HG02840 (cell line): ENCODE measurements around the gene UPF3A.
A peak's percentile ranks its signal among the peaks of the same experiment; 100 is the strongest.
"Not testable (repeated sequence)": the region's sequence is repeated elsewhere in the genome, so short reads cannot be mapped to it uniquely, and the experiment has no call there.

Source experiments
- ATAC-seq: cut with Tn5 transposase; IDR thresholded peaks from one replicate; pipeline ENCODE4 v1.9.1; 2021; ENCODE audit warnings: mild to moderate bottlenecking, moderate library complexity, moderate number of reproducible peaks; ENCODE audit not compliant: unreplicated experiment, low FRiP score

Gene UPF3A

GRCh38 chr13:114261328-114261965, 20.0 kb upstream of the UPF3A start:
- no peak for ATAC-seq

DNA sequence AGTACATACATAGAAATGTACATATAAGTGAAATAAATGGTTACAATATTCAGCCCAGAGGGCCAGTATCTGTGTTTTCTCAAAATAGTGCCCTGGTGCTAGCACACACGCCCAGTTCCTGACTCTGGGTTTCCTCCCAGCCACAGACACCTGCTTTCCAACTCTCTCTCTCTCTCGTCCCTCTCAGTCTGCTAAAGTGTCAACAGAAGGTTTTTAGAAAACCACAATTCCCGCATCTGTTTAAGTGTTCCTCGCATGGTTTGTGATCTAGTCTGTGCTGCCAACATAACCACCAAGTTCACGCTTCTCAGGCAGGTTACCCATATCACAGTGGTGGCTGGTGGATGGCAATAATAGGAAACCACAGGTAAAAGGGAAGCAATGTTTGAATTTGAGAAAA, 17.8 kb upstream of the UPF3A start:
- no peak for ATAC-seq

- ATAC-seq: not testable (repeated sequence)
These were observed 17.1 kb upstream of the UPF3A start for GRCh38 chr13:114264313-114264712.

DNA sequence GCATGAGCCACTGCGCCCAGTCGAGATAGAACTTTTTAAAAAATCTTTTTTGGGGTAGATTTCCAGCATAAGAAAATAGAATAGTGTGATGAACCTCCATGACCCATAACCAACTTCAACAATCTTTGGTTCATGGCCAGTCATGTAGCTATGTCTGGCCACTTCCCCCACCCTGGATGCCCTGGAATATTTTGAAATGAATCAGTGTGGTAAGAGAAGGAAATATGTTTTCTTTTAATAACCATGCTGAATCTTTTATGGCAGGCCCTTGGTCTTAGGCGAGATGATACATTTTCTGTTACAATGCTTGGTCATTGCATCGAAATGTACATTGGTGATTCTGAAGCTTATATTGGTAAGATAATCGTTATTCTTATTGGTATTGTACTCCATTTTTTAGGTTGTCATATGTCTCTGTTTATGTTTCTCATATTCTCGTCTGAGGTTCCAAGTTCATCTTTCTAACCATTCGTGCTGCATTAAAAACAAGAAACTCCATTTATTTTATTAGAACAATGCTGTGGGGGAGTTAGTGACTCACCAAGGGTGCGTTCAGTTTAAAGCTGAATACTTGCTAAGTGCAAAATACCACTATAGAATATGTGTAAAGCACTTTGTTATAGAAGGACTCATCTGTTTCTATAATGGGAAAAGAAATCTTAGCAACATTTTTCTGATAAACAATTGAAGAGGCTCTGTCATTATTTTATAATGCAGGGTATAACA, 16.4 kb upstream of the UPF3A start:
- ATAC-seq: no peak

DNA sequence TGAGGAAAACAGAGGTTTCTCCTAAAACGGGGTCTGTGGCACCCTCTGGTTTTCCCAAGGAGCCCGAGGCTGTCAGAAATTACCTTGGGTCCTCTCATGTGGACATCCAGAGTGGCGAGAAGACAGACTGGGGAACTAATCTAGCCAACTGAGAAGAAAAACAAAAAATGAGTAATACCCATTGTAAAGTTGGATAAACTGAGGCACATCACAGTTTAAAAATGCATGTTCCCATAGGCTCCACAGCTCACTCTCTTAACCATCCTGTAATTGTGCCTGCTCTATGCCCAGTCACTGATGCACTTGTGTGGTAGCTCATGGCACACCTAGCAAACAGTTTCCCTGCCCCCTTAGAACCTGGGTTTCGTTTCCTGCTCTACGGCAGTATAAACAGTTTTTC, 15.2 kb upstream of the UPF3A start:
- no peak for ATAC-seq

GRCh38 chr13:114268344-114269280, 12.8 kb upstream of the UPF3A start:
- no peak for ATAC-seq

- no peak for ATAC-seq
These were observed 12.1 kb upstream of the UPF3A start for GRCh38 chr13:114269281-114269770.

DNA sequence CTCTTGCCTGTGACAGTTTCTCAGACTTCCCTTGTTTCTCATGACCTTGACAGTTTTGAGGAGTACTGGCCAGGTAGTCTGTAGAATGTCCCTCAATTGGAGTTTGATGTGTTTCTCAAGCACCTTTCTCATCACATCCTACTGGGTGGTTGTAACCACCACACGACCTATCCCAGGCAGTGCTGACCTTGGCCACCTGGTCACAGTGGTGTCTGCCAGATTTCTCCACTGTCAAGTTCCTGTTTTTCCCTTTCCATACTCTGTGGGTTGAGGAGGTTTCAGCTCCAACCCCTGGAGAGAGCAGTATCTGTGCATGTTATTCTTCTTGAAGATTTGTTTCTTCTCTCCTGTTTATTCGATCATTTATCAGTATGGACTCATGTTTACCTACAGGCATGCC, 8.4 kb upstream of the UPF3A start:
- ATAC-seq: no peak

DNA sequence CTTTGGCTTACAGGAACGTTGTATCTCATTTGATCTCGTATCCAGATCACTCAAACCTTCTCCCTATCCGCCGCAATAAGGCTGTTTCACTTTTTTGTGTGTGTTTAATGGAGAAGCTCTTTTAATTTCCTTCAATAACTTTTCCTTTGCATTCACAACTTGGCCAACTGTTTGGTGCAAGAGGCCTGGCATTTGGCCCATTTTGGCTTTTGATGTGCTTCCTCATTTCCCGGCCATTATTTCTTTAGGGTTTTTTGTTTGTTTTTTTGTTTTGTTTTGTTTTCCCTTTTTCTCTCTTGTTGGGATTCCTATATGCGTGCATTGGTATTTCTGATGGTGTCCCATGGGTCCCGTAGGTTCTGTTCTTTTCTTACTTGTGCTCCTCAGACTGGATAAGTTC, 6.1 kb upstream of the UPF3A start:
- ATAC-seq: no peak

GRCh38 chr13:114279146-114279545, 2.3 kb upstream of the UPF3A start:
- ATAC-seq: no peak

DNA sequence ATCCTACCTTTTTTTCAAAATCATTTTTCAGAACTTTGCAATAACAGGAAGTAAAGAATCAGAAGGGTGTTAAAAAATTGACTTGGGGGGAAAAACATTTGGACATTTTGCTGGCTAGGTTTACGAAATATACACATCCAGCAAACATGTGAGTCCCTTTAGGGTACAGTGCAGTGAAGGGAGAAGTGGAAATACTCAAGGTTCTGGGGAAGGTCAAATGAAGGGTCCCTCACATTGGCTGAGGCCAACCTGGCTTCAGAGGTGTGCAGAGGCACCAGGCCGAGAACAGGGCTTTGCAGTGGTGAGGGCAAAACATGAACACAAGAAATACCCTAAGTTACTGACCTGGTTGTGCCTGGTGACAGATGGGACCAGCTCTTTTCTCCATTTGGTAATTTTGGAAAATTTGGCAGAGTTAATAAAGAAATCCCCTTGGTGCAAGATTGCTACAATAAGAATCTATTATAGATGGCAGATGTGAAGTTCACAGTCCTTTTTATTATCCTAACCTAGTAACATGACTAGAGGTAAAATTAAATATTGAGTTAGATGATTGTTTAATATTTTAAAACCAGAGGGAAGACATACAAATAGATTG, 1.5 kb upstream of the UPF3A start:
- ATAC-seq: no peak

DNA sequence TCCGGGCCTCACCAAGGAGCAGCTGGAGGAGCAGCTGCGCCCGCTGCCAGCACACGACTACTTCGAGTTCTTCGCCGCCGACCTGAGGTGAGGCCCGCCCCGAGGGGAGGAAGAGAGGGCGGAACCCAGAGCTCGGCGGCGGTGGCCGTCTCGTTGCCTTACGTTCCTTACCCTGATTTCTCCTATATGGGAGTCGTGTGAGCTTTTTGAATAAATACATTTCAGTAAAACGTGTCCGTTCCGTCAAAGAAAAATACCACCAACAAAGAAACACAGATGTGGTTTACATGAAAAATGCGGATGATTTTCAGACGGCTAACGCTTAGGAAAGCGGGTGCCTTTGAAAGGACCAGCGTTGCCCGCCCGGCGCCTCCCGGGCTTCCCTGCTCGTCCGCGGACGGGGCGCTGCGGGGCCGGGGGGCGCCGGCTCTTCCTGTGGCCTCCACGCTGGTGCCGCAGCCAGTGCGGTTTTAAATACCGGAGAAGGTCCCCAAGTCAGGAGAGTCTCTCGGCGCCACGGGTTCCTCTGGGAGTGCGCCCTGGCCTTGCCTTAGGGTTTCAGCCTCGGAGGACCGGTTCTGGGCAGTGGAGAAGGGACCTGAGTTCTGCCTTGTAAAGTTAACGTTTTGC, 755 bp downstream of the UPF3A start:
- peak; percentile 60 for ATAC-seq

DNA sequence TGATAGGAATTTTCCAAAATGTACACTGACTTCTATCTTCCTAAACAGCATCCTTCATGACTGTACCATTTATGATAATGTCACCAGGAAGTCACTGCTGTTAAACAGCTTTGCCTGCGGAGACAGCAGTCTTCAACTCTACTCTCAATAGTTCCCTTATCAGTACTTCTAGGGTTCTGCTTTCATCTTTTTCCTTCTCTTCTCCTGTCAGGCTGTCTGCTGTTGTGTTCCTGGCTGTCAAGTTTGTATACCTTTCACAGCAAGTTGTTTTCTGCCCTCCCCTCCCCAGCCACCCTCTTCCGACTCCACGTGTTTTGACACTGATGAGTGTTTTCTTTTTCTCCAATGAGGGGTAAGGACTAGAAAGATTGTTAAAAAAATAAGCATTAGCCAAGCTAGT, 2.2 kb downstream of the UPF3A start:
- no peak for ATAC-seq

- no peak for ATAC-seq
These were observed 3.3 kb downstream of the UPF3A start for GRCh38 chr13:114284680-114285079.

GRCh38 chr13:114285166-114285808, 3.9 kb downstream of the UPF3A start:
- ATAC-seq: no peak

DNA sequence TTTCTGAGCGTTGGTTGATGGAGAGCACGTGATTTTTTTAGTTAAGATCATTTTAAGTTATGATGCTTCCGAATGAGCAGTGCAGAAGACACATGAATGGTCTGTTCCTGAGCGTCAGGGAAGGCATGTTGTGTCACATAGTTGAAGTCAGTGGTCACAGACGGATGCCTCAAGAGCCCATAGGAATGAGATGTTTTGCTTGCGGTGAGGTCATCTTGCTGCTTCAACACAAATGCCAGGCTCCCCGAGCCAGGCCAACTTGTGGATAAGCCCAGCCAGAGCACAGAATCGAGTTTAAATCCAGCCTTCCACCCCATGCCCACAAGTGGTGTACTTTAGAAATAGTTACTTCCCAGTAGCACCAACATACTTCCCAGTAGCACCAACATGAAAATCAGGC, 5.4 kb downstream of the UPF3A start:
- no peak for ATAC-seq

DNA sequence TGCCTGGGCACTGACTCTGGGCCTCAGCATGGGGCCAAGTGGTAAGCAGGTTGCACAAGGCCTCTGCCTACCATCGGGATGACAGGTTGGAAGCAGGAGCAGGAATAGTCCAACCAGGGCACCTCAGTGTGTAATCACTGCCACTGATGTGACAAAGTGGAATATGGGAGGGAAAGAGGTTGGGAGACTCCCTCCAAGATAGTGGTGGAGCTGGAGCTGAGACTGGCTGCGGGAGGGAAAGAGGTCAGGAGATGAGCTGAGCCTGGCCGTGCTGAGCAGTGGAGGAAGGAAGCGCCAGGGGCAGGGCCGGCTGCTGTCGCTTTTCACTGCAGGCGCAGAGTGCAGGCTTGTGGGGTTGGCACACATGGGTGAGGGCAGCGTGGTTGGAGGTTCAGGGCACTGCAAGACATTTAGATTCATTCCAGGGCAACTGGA, 6.8 kb downstream of the UPF3A start:
- no peak for ATAC-seq

GRCh38 chr13:114296448-114296847, 15.0 kb downstream of the UPF3A start:
- ATAC-seq: no peak

GRCh38 chr13:114296902-114297301, 15.5 kb downstream of the UPF3A start:
- no peak for ATAC-seq

DNA sequence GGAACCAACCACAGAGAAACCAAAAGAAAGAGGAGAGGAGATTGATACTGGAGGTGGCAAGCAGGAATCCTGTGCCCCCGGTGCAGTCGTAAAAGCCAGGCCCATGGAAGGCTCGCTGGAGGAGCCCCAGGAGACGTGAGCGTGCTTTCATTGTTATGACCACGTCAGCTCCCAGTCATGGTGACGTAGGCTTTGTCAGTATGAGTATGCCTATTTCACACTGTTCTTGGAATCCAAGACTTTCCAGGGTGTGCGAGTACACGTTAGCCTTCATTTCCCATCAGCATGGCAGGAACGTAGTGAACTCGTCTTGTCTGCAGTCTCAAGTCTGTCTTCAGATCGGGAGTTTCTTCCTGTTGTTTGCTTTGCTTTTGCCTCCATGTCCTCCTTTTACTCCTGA, 17.5 kb downstream of the UPF3A start:
- ATAC-seq: no peak
